Measurements from ENCODE around the gene POP5.

Gene POP5

DNA sequence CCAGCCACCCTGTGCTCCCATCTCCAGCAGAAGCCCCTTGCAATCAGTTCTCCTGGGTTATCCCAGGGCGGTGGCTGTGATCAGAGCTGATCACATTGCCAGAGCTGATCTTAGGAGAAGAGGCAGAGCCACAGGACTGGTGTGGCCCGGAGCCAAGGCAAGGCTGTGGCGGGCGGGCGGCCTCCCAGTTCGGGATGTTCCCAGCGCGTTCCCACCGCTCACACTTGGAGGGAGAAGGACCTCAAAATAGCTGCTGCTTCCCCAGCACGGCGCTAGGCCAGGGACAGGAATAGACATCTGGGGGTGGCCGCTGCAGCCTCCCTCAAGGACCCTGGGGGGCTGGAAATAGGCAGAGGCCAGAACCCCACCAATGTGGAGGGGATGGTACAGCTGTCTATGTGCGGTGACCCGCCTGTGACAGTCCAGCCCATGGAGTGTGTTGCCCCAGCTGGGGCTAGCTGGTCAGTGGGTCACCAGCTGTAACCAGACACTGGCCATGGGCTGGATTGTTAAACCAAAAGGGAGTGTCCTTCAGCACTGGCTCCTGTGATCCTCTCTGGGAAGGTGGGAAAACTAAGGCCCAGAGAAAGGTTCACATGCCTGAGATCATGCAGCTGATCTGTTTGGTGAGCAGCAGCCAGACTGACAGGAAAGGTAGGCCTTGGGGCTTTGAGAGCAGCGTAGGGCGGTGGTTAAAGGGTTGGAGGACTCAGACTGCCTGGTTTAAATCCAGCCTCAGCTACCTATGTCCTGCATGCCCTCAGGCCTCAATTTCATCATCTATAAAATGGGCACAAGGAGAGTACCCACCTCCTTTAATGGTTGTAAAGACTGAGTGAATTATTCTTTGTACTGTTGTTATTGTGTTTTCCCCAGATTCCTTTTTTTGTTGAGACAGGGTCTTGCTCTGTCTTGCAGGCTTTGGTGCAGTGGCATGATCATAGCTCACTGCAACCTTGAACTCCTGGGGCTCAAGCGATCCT, 8.0 kb upstream of the POP5 start:
- DNase-seq = no peak

DNA sequence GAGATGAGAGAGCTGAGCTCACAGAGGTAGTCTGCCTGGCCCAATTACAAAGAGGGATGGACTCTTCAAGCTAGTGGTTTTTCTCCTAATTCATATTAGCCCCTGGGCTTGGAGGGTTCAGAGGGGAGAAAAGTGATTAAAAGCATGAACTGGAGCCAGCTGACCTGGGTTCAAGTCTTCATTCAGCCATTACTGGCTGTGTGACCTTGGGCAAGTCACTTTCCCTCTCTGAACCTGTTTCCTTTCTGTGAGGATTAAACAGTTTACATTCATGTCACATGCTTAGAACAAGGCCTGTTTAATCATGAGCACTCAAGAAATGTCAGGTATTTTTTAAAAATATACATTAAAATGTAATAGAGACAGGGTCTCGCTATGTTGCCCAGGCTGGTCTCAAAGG, 7.2 kb upstream of the POP5 start:
- DNase-seq = no peak

DNA sequence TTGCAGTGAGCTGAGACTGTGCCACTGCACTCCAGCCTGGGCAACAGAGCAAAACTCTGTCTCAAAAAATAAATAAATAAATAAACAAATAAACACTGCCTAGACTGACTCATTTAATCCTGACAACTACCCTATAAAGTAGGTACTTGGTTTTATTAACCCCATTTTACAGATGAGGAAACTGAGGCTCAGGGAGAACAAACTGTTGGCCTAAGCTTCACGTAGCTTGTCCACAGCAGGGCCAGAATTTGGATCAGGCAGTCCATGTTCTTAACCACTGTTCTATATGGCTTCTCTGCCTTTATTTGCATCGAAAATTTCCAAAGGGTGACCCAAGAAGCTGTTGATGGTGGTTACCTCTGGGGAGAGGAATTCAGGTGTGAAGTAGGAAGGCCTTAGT, 5.7 kb upstream of the POP5 start:
- DNase-seq = no peak

DNA sequence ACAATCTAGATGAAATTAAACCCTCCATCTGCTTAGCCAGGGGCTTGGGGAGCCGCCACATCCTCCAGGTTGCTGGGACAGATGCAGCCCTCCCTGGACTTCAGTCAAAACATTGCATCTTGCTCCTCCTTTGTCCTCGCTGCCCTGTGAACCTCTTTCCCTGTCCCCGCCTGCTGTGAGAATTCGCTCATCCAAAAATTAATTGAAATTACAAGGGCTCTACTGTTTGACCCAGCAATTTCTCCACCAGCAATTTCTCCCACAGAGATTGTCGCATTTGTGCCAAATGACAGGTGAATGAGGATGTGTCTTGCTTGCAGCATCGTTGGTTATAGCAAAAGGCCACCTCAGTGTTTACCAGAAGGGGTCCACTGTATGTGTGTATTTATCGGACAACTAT, 5.0 kb upstream of the POP5 start:
- DNase-seq = no peak

DNA sequence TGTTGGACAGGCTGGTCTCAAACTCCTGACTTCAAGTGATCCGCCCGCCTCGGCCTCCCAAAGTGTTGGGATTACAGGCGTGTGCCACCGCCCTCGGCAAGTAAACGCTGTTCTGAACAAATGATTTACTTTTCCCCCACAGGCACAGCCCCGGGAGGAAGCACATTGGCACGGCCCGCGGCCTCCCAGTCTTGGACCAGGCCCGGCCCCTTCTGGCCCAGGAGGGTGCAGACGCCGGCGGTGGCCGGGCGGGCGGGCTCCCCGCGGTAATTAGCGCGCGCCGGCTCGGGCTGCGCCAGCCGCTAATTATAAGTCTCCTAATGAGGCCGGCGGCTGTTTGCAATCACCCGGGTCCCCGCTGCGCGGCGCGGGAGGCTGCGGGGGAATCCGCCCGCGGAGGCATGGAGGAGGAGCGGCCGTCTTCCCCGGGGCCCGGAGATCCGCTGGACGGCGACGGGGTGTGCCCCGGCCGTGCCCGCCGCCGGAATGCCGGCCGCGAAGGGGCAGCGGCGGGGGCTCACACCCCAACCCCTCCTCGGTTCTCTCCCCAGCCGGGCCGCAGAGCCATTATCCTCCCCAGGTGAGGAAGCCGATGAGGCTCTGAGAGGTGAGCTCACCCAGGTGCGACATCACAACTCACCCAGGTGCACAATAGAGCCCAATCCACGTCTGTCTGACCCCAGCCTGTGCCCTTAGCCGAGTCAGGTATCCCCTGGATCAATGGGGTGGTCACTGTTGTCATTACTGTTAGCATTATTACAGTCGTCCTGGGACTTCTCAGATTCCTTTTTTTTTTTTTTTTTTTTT, 3.3 kb upstream of the POP5 start:
- peak; percentile 71 for DNase-seq

DNA sequence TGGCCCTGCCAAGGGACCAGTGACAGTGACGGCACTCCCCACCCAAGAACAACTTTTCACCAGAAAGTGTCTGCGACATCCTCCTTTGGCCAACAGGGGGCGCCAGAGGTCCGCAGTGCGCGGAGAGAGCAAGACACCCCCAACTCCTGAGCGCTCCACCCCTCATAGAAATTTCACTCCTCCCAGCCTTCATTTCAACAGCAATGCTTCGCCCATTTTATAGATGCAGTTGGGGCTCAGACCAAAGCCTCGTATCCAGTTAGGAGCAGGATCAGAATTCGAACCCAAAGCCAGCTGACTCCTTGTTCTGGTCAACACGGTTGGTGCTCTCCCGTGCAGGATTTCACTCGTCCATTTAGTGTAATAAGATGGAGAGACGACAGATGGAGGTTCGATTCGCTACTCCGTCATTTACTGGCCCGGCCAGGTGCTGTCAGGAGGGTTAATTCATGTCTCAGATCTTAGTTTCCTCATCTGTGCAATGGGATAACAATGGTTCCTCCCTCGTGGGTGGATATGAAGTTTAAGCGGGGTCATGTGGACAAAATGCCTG, 2.4 kb upstream of the POP5 start:
- DNase-seq = peak; percentile 31

DNA sequence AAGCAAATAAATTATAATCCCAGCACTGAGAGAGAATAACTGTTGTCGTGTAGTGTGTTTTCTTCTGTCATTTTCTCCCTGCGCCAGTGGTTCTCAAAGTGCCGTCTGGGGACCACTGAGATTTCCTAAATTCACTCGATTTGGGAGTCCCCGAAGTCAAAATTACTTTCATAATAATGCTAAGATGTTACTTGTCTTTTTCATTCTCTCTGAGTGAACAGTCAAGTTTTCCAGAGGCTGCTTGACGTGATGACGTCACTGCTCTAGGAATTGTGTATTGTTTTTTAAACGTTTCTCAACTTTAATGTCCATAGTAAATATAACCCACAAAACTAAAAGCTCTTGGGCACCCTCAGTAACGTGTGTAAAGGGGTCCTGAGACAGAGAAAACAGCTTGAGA, 796 bp upstream of the POP5 start:
- no peak for DNase-seq

DNA sequence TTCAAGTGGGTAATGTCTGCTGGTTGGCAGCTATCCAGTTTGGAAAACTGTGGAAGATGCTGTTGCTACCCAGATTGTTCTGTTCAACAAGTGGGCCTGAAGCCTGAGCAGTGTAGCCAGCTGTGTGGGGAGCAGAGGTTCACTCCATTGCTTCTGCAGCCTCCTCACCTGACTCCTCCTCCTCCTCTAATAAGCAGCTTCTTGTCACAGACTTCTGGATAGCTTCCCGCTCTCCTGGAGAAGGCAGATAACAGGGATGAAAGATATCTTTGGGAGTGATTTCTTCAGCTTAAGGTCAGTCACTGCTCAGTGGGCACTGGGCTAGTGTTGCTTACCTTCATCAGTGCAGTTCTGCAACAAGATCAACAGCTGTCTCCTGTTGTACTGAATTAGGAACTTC, 2.0 kb downstream of the POP5 start:
- DNase-seq = peak; percentile 67

GRCh38 chr12:120574106-120574505, 7.1 kb downstream of the POP5 start:
- no peak for DNase-seq

- DNase-seq = no peak
Observed at GRCh38 chr12:120573560-120573959, 7.6 kb downstream of the POP5 start.

GRCh38 chr12:120571299-120571698, 9.9 kb downstream of the POP5 start:
- no peak for DNase-seq

GRCh38 chr12:120563495-120563894, 17.7 kb downstream of the POP5 start:
- no peak for DNase-seq

GRCh38 chr12:120562906-120563305, 18.3 kb downstream of the POP5 start:
- DNase-seq = no peak

GRCh38 chr12:120557589-120557988, 23.6 kb downstream of the POP5 start:
- no peak for DNase-seq

GRCh38 chr12:120554678-120555077, 26.5 kb downstream of the POP5 start:
- no peak for DNase-seq

GRCh38 chr12:120546050-120546386, 35.2 kb downstream of the POP5 start:
- no peak for DNase-seq

GRCh38 chr12:120544691-120545090, 36.5 kb downstream of the POP5 start:
- no peak for DNase-seq

DNA sequence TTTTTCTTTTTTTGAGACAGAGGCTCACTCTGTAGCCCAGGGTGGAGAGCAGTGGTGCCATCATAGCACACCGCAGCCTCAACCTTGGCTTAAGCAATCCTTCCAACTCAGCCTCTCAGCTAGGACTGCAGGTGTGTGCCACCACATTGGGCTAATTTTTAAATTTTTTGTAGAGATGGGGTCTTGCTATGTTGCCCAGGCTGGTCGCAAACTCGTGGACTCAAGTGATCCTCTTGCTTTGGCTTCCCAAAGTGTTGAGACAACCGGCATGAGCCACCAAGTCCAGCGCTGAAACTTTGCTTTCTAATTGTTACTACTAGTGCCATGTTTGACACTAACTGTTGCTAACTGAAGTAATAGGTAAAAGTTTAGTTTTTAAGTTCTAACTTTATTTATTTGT, 39.0 kb downstream of the POP5 start:
- no peak for DNase-seq

GRCh38 chr12:120540445-120540844, 40.8 kb downstream of the POP5 start:
- no peak for DNase-seq

DNA sequence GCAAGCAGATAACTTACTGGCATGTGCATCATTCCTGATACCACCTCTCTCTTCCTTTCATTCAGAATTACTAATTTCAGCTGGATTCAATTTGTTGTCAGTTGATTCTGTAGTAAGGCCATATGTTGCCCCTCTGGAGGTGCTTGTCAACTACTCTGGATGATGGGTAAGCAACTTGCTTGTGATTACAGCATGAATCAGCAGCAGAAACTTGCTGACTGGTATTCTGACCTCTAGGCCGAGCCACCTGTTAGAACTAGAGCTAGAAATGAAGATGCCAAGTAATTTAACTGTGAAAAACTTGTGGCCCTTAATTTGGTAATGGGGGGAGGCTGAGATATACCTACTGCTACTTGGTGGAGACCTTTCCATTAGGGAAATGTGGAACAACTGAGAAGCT, 41.9 kb downstream of the POP5 start:
- no peak for DNase-seq

GRCh38 chr12:120538281-120539156, 42.7 kb downstream of the POP5 start:
- DNase-seq = no peak

- DNase-seq = no peak
Observed at GRCh38 chr12:120537856-120538220, 43.4 kb downstream of the POP5 start.
